Ovary (tissue), 3 donors: ENCODE results near the gene TENM4.

Experiments
- POLR2A ChIP-seq: fragments of 450-650 bp; IDR thresholded peaks from one replicate; pipeline ENCODE4 v1.6.1; 2017; ENCODE audit warnings: antibody characterized with exemption, mild to moderate bottlenecking, moderate library complexity
- TF ChIP-seq, protein P1 (sequence below), 3 donors: fragments of 450-650 bp in 2 of 3; fragments of 200-600 bp in 1 of 3; IDR thresholded peaks; one replicate each; pipeline versions ENCODE4 v1.5.1 to v1.8.0; 2016 to 2022; ENCODE audit warnings: antibody characterized with exemption in 3 of 3, mild to moderate bottlenecking in 1 of 3
- donor health status: DM: no; HTN: no; CAD: no.

DNA sequence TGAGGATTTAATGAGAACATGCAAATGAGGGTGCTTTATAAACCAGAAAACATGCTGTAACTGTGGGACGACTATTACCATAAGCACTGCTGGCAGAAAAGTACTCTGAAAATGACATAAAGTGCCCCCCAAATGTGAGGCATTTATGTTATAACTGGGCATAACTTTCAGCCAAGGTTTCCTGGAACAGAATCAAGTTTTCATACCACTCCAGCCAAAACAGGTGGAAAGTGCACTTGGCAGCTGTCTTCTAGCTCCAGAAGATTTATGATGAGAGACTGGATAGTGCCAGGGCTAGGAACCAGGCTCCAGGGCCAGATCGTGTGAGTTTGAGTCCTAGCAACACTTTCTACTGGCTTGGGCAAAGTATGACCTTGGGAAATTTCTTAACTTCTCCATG, 339.2 kb downstream of the TENM4 start:
- TF ChIP-seq, protein P1, sequence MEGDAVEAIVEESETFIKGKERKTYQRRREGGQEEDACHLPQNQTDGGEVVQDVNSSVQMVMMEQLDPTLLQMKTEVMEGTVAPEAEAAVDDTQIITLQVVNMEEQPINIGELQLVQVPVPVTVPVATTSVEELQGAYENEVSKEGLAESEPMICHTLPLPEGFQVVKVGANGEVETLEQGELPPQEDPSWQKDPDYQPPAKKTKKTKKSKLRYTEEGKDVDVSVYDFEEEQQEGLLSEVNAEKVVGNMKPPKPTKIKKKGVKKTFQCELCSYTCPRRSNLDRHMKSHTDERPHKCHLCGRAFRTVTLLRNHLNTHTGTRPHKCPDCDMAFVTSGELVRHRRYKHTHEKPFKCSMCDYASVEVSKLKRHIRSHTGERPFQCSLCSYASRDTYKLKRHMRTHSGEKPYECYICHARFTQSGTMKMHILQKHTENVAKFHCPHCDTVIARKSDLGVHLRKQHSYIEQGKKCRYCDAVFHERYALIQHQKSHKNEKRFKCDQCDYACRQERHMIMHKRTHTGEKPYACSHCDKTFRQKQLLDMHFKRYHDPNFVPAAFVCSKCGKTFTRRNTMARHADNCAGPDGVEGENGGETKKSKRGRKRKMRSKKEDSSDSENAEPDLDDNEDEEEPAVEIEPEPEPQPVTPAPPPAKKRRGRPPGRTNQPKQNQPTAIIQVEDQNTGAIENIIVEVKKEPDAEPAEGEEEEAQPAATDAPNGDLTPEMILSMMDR (IDR thresholded peaks at IDR 0.05): no peak
- no peak for TF ChIP-seq POLR2A
